A549 (cell line): ENCODE data around the gene ADAM30. TPM values are rescaled to one million over a fixed set of nuclear protein-coding genes. Genes with fewer than 3 reads are reported as not detected.

ENCODE experiments used
- ATAC-seq, 2 experiments: fragments of 200-7000 bp in 1 of 2; fragments of >200 bp in 1 of 2; cut with Nextera tagmentation in 1 of 2; cut with Tn5 transposase in 1 of 2; 3 replicates each; pipeline versions ENCODE4 v1.8.0 to v1.9.1; 2018 to 2020; ENCODE audit warnings: mild to moderate bottlenecking in 1 of 2, moderate library complexity in 1 of 2
- CTCF ChIA-PET: fragments of 300-600 bp; sonication (Branson Sonifier 250); formaldehyde crosslinking; extraction: SDS; loops from one replicate; lab custom pipeline; 2021; ENCODE audit warnings: antibody characterized with exemption, inconsistent platforms; lab: Yijun Ruan, JAX
- POLR2A ChIA-PET: fragments of 350-600 bp; formaldehyde crosslinking; extraction: SDS; loops from one replicate; lab custom pipeline; 2021; ENCODE audit warnings: antibody characterized with exemption, inconsistent platforms; lab: Yijun Ruan, JAX
- DNase-seq, 2 experiments: peaks; one replicate each; pipeline versions ENCODE4 v3.0.0 to v3.0.0-alpha.2; 2011 to 2016; ENCODE audit warnings: low read depth in 1 of 2, low spot score in 1 of 2
- FAIRE-seq: peaks from 2 replicates; lab custom pipeline; 2011; peaks lifted over from hg19 to GRCh38; lab: Jason Lieb, UNC
- H3K27ac ChIP-seq, 2 experiments: fragments of >200 bp; sonication (Bioruptor Twin); formaldehyde crosslinking; 3 replicates each; pipeline ENCODE4 v1.5.1; 2016 to 2017
- H3K4me1 ChIP-seq: fragments of >200 bp; sonication (Bioruptor Twin); formaldehyde crosslinking; 3 replicates; pipeline ENCODE4 v1.6.1; 2016
- H3K4me2 ChIP-seq: fragments of >200 bp; sonication (Bioruptor Twin); formaldehyde crosslinking; 3 replicates; pipeline ENCODE4 v1.6.1; 2016
- H3K4me3 ChIP-seq: fragments of >200 bp; sonication (Bioruptor Twin); formaldehyde crosslinking; 3 replicates; pipeline ENCODE4 v1.5.1; 2016
- H3K9me3 ChIP-seq: fragments of >200 bp; sonication (Bioruptor Twin); formaldehyde crosslinking; 3 replicates; pipeline ENCODE4 v1.6.1; 2016
- ATOH8 ChIP-seq: fragments of 250-450 bp; sonication (Bioruptor Pico); IDR thresholded peaks from 2 replicates; pipeline ENCODE4 v1.5.0; 2020; ENCODE audit warnings: low read depth, mild to moderate bottlenecking, moderate library complexity
- CBX2 ChIP-seq: fragments of 200-600 bp; sonication (generic); IDR thresholded peaks from 2 replicates; pipeline ENCODE4 v1.6.1; 2016; ENCODE audit warnings: low read depth, mild to moderate bottlenecking, borderline replicate concordance
- CHD4 ChIP-seq: fragments of 200-600 bp; sonication (generic); IDR thresholded peaks from 2 replicates; pipeline ENCODE4 v1.6.1; 2016; ENCODE audit warnings: antibody characterized with exemption, mild to moderate bottlenecking, borderline replicate concordance
- E2F6 ChIP-seq: IDR thresholded peaks from 2 replicates; pipeline ENCODE4 v1.6.1; 2012; ENCODE audit warnings: low read depth, borderline replicate concordance
- EP300 ChIP-seq, 2 experiments: fragments of >200 bp; sonication (Bioruptor Twin); formaldehyde crosslinking; IDR thresholded peaks; 2 replicates in 1 of 2; 3 replicates in 1 of 2; pipeline ENCODE4 v1.6.1; 2016 to 2017
- HEYL ChIP-seq: fragments of 250-450 bp; sonication (Bioruptor Pico); IDR thresholded peaks from 2 replicates; pipeline ENCODE4 v1.8.0; 2021; ENCODE audit warnings: mild to moderate bottlenecking, moderate library complexity
- HOXB13 ChIP-seq: fragments of 250-450 bp; sonication (Bioruptor Pico); IDR thresholded peaks from 2 replicates; pipeline ENCODE4 v1.5.0; 2020; ENCODE audit warnings: low read depth, mild to moderate bottlenecking, moderate library complexity
- HOXB5 ChIP-seq: fragments of 250-450 bp; sonication (Bioruptor Pico); IDR thresholded peaks from 2 replicates; pipeline ENCODE4 v1.5.0; 2020; ENCODE audit warnings: mild to moderate bottlenecking, moderate library complexity
- MAFK ChIP-seq: fragments of 450-650 bp; IDR thresholded peaks from 2 replicates; pipeline ENCODE4 v1.6.1; 2014; ENCODE audit not compliant: partially characterized antibody
- MYC ChIP-seq: IDR thresholded peaks from 2 replicates; pipeline ENCODE4 v1.6.1; 2012; ENCODE audit warnings: mild to moderate bottlenecking, inconsistent platforms, low read length, improper control_type of control experiment, borderline replicate concordance
- NR3C1 ChIP-seq: fragments of >200 bp; sonication (Bioruptor Twin); formaldehyde crosslinking; IDR thresholded peaks from 3 replicates; pipeline ENCODE4 v1.6.1; 2017
- PHF8 ChIP-seq: fragments of 200-600 bp; sonication (generic); IDR thresholded peaks from 2 replicates; pipeline ENCODE4 v1.6.1; 2016; ENCODE audit warnings: low read depth, mild to moderate bottlenecking, antibody characterized with exemption, moderate library complexity, borderline replicate concordance
- POLR2A ChIP-seq: IDR thresholded peaks from 2 replicates; pipeline ENCODE4 v1.6.1; 2012; ENCODE audit warnings: mild to moderate bottlenecking, low read length
- POLR2AphosphoS2 ChIP-seq: conservative IDR thresholded peaks from 2 replicates; pipeline ENCODE4 v1.6.1; 2012; ENCODE audit warnings: low read length, improper control_type of control experiment, inconsistent platforms
- RAD21 ChIP-seq, 2 experiments: fragments of >200 bp in 1 of 2; sonication (Bioruptor Twin) in 1 of 2; formaldehyde crosslinking in 1 of 2; IDR thresholded peaks in 1 of 2; conservative IDR thresholded peaks in 1 of 2; 2 replicates in 1 of 2; 3 replicates in 1 of 2; pipeline ENCODE4 v1.6.1; 2012 to 2018; ENCODE audit warnings: inconsistent platforms in 1 of 2
- RNF2 ChIP-seq: fragments of 200-600 bp; sonication (generic); IDR thresholded peaks from 2 replicates; pipeline ENCODE4 v1.6.1; 2016; ENCODE audit warnings: low read depth, mild to moderate bottlenecking, antibody characterized with exemption, moderate library complexity, borderline replicate concordance
- WGBS: methylation state at CpG from one replicate; pipeline ENCODE4 v1.1.6; 2017; ENCODE audit errors: missing lambda C conversion rate; 5-methylcytosine and 5-hydroxymethylcytosine counted together
- polyA plus RNA-seq, 4 experiments: library from polyadenylated mRNA; depleted of rRNA in 3 of 4; stranded (reverse); fragments of >200 nt; fragmentation: RNase III in 1 of 4; extraction: RNeasy Plus Mini Kit Qiagen cat#74134 plus additional on column Dnase treatment in 1 of 4; gene quantifications; 2 replicates in 3 of 4; 3 replicates in 1 of 4; pipeline ENCODE4 v1.2.3, GENCODE V29; 2011 to 2017
- TF ChIP-seq, protein P1 (sequence below): fragments of 450-650 bp; IDR thresholded peaks from 2 replicates; pipeline ENCODE4 v1.6.1; 2014; ENCODE audit warnings: antibody characterized with exemption
- TF ChIP-seq, protein P2 (sequence below): fragments of >200 bp; sonication (Bioruptor Twin); formaldehyde crosslinking; IDR thresholded peaks from 3 replicates; pipeline ENCODE4 v1.6.1; 2016

ADAM30 gene
- polyA plus RNA-seq, 2 of the 4 experiments (the other 2 are of a cell fraction), result not detected

- no peak overlapping the region for H3K4me2 ChIP-seq
- ChIA-PET CTCF (no interaction called here), POLR2A (no interaction called here)
- H3K9me3 ChIP-seq, result no peaks in the 10 kb centered on the region
- H3K4me3 ChIP-seq, result no peak overlapping the region
- DNase-seq (no peak), ATAC-seq (no peak), FAIRE-seq (no peak)
- H3K4me1 ChIP-seq, result no peaks in the 10 kb centered on the region
- TF ChIP-seq HOXB5 (CRISPR knock-in tag), result no peak
- TF ChIP-seq ATOH8 (CRISPR knock-in tag), result no peak
- 28% methylated on average over 4 of the region's 4 CpGs for WGBS
- no peak overlapping the region for H3K27ac ChIP-seq
Measured at GRCh38 chr1:119865627-119866026, 30.7 kb downstream of the ADAM30 start.

DNA sequence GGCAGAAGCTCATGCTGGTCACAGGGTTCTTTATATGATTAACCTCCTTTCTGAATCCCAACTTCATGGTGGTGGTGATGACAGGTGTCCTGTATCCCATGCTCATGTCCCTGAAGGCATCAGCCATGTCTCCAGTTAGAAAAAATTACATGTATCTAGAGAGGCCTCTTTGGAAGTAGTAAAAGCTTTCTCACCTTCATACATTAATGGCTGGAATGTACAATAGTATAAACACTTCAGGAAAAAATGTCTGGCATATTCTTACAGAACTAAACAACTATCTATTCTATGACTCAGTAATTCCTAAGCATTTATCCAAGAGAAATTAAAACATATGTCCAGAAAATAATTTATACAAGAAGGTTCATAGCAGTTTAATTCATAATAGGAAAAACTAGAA is 34.0 kb downstream of the ADAM30 start:
- ChIA-PET POLR2A (no interaction called here), CTCF (interaction anchor here (0.8 kb wide), 1 partner anchor 20 kb away, joined by 3 read pairs; no protein-coding TSS in a partner anchor)
- Histone ChIP-seq H3K4me1 (no peaks in the 10 kb centered on the region), H3K4me2 (no peak overlapping the region), H3K9me3 (no peaks in the 10 kb centered on the region), H3K27ac (no peak overlapping the region), H3K4me3 (no peak overlapping the region)
- TF ChIP-seq, protein P1, sequence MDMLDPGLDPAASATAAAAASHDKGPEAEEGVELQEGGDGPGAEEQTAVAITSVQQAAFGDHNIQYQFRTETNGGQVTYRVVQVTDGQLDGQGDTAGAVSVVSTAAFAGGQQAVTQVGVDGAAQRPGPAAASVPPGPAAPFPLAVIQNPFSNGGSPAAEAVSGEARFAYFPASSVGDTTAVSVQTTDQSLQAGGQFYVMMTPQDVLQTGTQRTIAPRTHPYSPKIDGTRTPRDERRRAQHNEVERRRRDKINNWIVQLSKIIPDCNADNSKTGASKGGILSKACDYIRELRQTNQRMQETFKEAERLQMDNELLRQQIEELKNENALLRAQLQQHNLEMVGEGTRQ, result no peak
- TF ChIP-seq CBX2 (no peak), RNF2 (no peak), POLR2A (no peak), RAD21 (conservative IDR thresholded peaks at IDR 0.05 in 1 of 2, IDR thresholded peaks at IDR 0.05 in 1 of 2) (no peak), E2F6 (no peak), POLR2AphosphoS2 (no peak), EP300 (IDR thresholded peaks at IDR 0.05) (no peak), NR3C1 (no peak), HOXB13 (CRISPR knock-in tag) (no peak), MYC (no peak), MAFK (no peak), HEYL (CRISPR knock-in tag) (no peak), PHF8 (no peak)
- TF ChIP-seq, protein P2, sequence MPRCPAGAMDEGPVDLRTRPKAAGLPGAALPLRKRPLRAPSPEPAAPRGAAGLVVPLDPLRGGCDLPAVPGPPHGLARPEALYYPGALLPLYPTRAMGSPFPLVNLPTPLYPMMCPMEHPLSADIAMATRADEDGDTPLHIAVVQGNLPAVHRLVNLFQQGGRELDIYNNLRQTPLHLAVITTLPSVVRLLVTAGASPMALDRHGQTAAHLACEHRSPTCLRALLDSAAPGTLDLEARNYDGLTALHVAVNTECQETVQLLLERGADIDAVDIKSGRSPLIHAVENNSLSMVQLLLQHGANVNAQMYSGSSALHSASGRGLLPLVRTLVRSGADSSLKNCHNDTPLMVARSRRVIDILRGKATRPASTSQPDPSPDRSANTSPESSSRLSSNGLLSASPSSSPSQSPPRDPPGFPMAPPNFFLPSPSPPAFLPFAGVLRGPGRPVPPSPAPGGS, result no peak
- DNase-seq, result no peak
- ATAC-seq, result no peak
- no peak for FAIRE-seq

- Histone ChIP-seq H3K27ac (no peak overlapping the region), H3K4me2 (no peak overlapping the region), H3K9me3 (no peaks in the 10 kb centered on the region), H3K4me3 (no peak overlapping the region), H3K4me1 (no peaks in the 10 kb centered on the region)
- no peak for ATAC-seq
- DNase-seq, result no peak
- TF ChIP-seq ATOH8 (CRISPR knock-in tag) (no peak), CHD4 (no peak)
- CTCF ChIA-PET, result no interaction called here
- POLR2A ChIA-PET, result no interaction called here
- no peak for FAIRE-seq
- 83% methylated on average over 2 of the region's 2 CpGs for WGBS
Measured at GRCh38 chr1:119861547-119861946, 34.8 kb downstream of the ADAM30 start.
